A673 (cell line): Measurements from ENCODE around the gene TECPR2. TPM values are rescaled to one million over a fixed set of nuclear protein-coding genes. Genes with fewer than 3 reads are reported as not detected.

Source experiments
- BruUV-seq: library from RNA; stranded (reverse); fragments of 400-500 nt; replicated peaks from 2 replicates; lab custom pipeline; 2021; lab: Mats Ljungman, UMichigan
- CTCF ChIA-PET: fragments of 300-600 bp; sonication (Branson Sonifier 250); formaldehyde crosslinking; loops from one replicate; lab custom pipeline; 2022; ENCODE audit warnings: antibody characterized with exemption; lab: Charles Lee
- POLR2A ChIA-PET: fragments of 300-600 bp; sonication (Branson Sonifier 250); formaldehyde crosslinking; loops from one replicate; lab custom pipeline; 2022; ENCODE audit warnings: antibody characterized with exemption; ENCODE audit not compliant: low non-redundant PET; lab: Charles Lee
- DNase-seq: peaks from one replicate; pipeline ENCODE4 v3.0.0-alpha.2; 2015; ENCODE audit warnings: low spot score
- H3K27ac ChIP-seq: fragments of 200-600 bp; sonication (generic); 2 replicates; pipeline ENCODE4 v1.5.1; 2016; ENCODE audit warnings: mixed run types, low read depth, mild to moderate bottlenecking, mixed read lengths, antibody characterized with exemption, low read length; ENCODE audit not compliant: poor library complexity, severe bottlenecking
- H3K27me3 ChIP-seq: fragments of 200-600 bp; sonication (generic); replicated peaks from 2 replicates; pipeline ENCODE4 v1.6.1; 2017; ENCODE audit warnings: mixed run types, low read depth, mild to moderate bottlenecking, mixed read lengths, antibody characterized with exemption, low read length; ENCODE audit not compliant: insufficient read depth, poor library complexity
- H3K36me3 ChIP-seq: fragments of 200-600 bp; sonication (generic); 2 replicates; pipeline ENCODE4 v1.6.1; 2016; ENCODE audit warnings: mixed run types, mild to moderate bottlenecking, mixed read lengths, antibody characterized with exemption, low read length; ENCODE audit not compliant: insufficient read depth, poor library complexity, severe bottlenecking
- H3K4me1 ChIP-seq: fragments of 200-600 bp; sonication (generic); 2 replicates; pipeline ENCODE4 v1.6.1; 2017; ENCODE audit warnings: mixed run types, mild to moderate bottlenecking, mixed read lengths, antibody characterized with exemption, low read length; ENCODE audit not compliant: insufficient read depth, poor library complexity, severe bottlenecking
- H3K4me3 ChIP-seq: fragments of 200-600 bp; sonication (generic); 2 replicates; pipeline ENCODE4 v1.5.1; 2016; ENCODE audit warnings: low read depth, mixed run types, mild to moderate bottlenecking, mixed read lengths, low read length; ENCODE audit not compliant: poor library complexity, severe bottlenecking
- H3K9me3 ChIP-seq: fragments of 200-600 bp; sonication (generic); 2 replicates; pipeline ENCODE4 v1.6.1; 2016; ENCODE audit warnings: mixed run types, low read depth, mild to moderate bottlenecking, mixed read lengths, antibody characterized with exemption, low read length; ENCODE audit not compliant: poor library complexity, severe bottlenecking
- CTCF ChIP-seq: fragments of 300-800, 200-600 bp; sonication (generic); conservative IDR thresholded peaks from 2 replicates; pipeline ENCODE4 v1.5.1; 2017; ENCODE audit warnings: low read depth, mild to moderate bottlenecking, antibody characterized with exemption, low read length, moderate library complexity, mixed read lengths
- EZH2 ChIP-seq: fragments of 200-600 bp; sonication (generic); IDR thresholded peaks from 2 replicates; pipeline ENCODE4 v1.6.1; 2017; ENCODE audit warnings: borderline replicate concordance, low read depth, mild to moderate bottlenecking, mixed read lengths, antibody characterized with exemption, low read length; ENCODE audit not compliant: poor library complexity, severe bottlenecking
- intact Hi-C: fragments of 100-400 bp; cut with micrococcal nuclease; formaldehyde crosslinking; loops from one replicate; pipeline ENCODE4 v1.10.0; 2022; ENCODE audit not compliant: unreplicated experiment
- total RNA-seq: library from RNA; stranded (reverse); gene quantifications from 2 replicates; pipeline ENCODE4 v1.2.3, GENCODE V29; 2021

Gene TECPR2
- total RNA-seq, 1 experiment from 2014 or later = 22.1 TPM

- no peak overlapping the region for H3K4me3 ChIP-seq
- TF ChIP-seq EZH2 (no peak), CTCF (no peak)
- H3K27me3 ChIP-seq = no peaks in the 10 kb centered on the region
- H3K4me1 ChIP-seq = no peaks in the 10 kb centered on the region
- intact Hi-C loops = no loop called here
- DNase-seq = no peak
- ChIA-PET CTCF (no interaction called here), POLR2A (no interaction called here)
- H3K27ac ChIP-seq = no peak overlapping the region
- no peaks in the 10 kb centered on the region for H3K36me3 ChIP-seq
- no peaks in the 10 kb centered on the region for H3K9me3 ChIP-seq
- no TSS peak for BruUV-seq
These were observed 123.9 kb downstream of the TECPR2 start for GRCh38 chr14:102486513-102487203.

GRCh38 chr14:102487204-102487577, 124.5 kb downstream of the TECPR2 start:
- Histone ChIP-seq H3K27me3 (no peaks in the 10 kb centered on the region), H3K36me3 (no peaks in the 10 kb centered on the region), H3K9me3 (no peaks in the 10 kb centered on the region), H3K4me3 (no peak overlapping the region), H3K27ac (no peak overlapping the region), H3K4me1 (no peaks in the 10 kb centered on the region)
- TF ChIP-seq CTCF (no peak), EZH2 (no peak)
- ChIA-PET CTCF (no interaction called here), POLR2A (no interaction called here)
- no TSS peak for BruUV-seq
- no peak for DNase-seq
- intact Hi-C loops = no loop called here

- H3K27me3 ChIP-seq = no peaks in the 10 kb centered on the region
- no peak for TF ChIP-seq CTCF
- no peak for TF ChIP-seq EZH2
- no peak for DNase-seq
- H3K27ac ChIP-seq = no peak overlapping the region
- H3K36me3 ChIP-seq = no peaks in the 10 kb centered on the region
- ChIA-PET CTCF (no interaction called here), POLR2A (no interaction called here)
- H3K4me1 ChIP-seq = no peaks in the 10 kb centered on the region
- H3K4me3 ChIP-seq = no peak overlapping the region
- H3K9me3 ChIP-seq = no peaks in the 10 kb centered on the region
- no TSS peak for BruUV-seq
- intact Hi-C loops = no loop called here
These were observed 127.7 kb downstream of the TECPR2 start for GRCh38 chr14:102490456-102490855.
